Karpas-422 (cell line): ENCODE data around the gene NLRP12. TPM values are rescaled to one million over a fixed set of nuclear protein-coding genes. Genes with fewer than 3 reads are reported as not detected.

ENCODE experiments used
- DNase-seq: peaks from one replicate; pipeline ENCODE4 v3.0.0-alpha.2; 2015
- H2AFZ ChIP-seq: fragments of 200-600 bp; sonication (generic); 2 replicates; pipeline ENCODE4 v1.6.1; 2014; ENCODE audit warnings: antibody characterized with exemption, low read length, mixed read lengths
- H3K27ac ChIP-seq: fragments of 200-600 bp; sonication (generic); 2 replicates; pipeline ENCODE4 v1.5.1; 2014; ENCODE audit warnings: mild to moderate bottlenecking, low read length, moderate library complexity
- H3K27me3 ChIP-seq: fragments of 200-600 bp; sonication (generic); 2 replicates; pipeline ENCODE4 v1.6.1; 2014; ENCODE audit warnings: low read length, mixed read lengths
- H3K36me3 ChIP-seq: fragments of 200-600 bp; sonication (generic); 2 replicates; pipeline ENCODE4 v1.6.1; 2014; ENCODE audit warnings: low read length, mixed read lengths; ENCODE audit not compliant: insufficient read depth
- H3K4me1 ChIP-seq: fragments of 200-600 bp; sonication (generic); 2 replicates; pipeline ENCODE4 v1.6.1; 2014; ENCODE audit warnings: mild to moderate bottlenecking, low read length, mixed read lengths
- H3K4me2 ChIP-seq: fragments of 200-600 bp; sonication (generic); 2 replicates; pipeline ENCODE4 v1.6.1; 2014; ENCODE audit warnings: low read length, low read depth, mild to moderate bottlenecking; ENCODE audit not compliant: poor library complexity, severe bottlenecking
- H3K4me3 ChIP-seq: fragments of 200-600 bp; sonication (generic); 2 replicates; pipeline ENCODE4 v1.5.1; 2014; ENCODE audit warnings: mild to moderate bottlenecking, antibody characterized with exemption, low read length, mixed read lengths
- H3K79me2 ChIP-seq: fragments of 200-600 bp; sonication (generic); 2 replicates; pipeline ENCODE4 v1.6.1; 2014; ENCODE audit warnings: mild to moderate bottlenecking, low read length, mixed read lengths
- H3K9ac ChIP-seq: fragments of 200-600 bp; sonication (generic); 2 replicates; pipeline ENCODE4 v1.6.0; 2014; ENCODE audit warnings: low read length
- H3K9me2 ChIP-seq: fragments of 200-600 bp; sonication (generic), shearing (Covaris generic); replicated peaks from 2 replicates; pipeline ENCODE4 v1.6.0; 2014; ENCODE audit warnings: mild to moderate bottlenecking, low read length, moderate library complexity; ENCODE audit not compliant: insufficient read depth
- H3K9me3 ChIP-seq: fragments of 300-700, 200-600 bp; sonication (generic); 2 replicates; pipeline ENCODE4 v1.6.1; 2014; ENCODE audit warnings: low read length, mixed read lengths
- H4K20me1 ChIP-seq: fragments of 200-600 bp; sonication (generic); 2 replicates; pipeline ENCODE4 v1.6.1; 2014; ENCODE audit warnings: mild to moderate bottlenecking, antibody characterized with exemption, low read length, low read depth; ENCODE audit not compliant: insufficient read depth
- total RNA-seq: library from RNA; depleted of rRNA; stranded (reverse); fragments of >200 nt; shearing (Covaris generic); gene quantifications from 2 replicates; pipeline ENCODE4 v1.2.3, GENCODE V29; 2014; ENCODE audit warnings: low replicate concordance

NLRP12 gene
- total RNA-seq, 1 experiment from 2014 or later = not detected

DNA sequence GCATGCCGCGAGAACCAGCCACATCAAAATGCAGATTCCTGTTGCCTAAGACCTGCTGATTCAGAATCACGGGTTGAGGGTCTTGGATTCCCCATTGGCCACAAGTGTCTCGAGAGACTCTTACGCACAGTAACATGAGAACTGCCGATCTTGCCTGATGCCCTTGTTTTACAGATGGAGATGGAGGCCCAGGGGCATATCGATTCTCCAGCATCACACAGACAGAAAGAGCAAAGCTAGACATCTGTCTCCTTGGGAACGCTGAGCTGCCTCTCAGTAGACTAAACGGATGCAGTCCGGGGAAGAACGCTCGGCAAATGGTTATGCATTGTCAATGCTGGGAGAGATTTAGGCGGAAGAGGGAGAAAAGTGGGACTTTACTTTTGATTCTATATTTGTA, 5.4 kb downstream of the NLRP12 start:
- no peaks in the 10 kb centered on the region for H3K27me3 ChIP-seq
- H3K4me3 ChIP-seq = no peak overlapping the region
- no peaks in the 10 kb centered on the region for H3K79me2 ChIP-seq
- H3K9me3 ChIP-seq = no peaks in the 10 kb centered on the region
- H3K9ac ChIP-seq = no peak overlapping the region
- H3K4me2 ChIP-seq = no peak overlapping the region
- DNase-seq = no peak
- no peaks in the 10 kb centered on the region for H3K4me1 ChIP-seq
- no peaks in the 10 kb centered on the region for H3K9me2 ChIP-seq
- H2AFZ ChIP-seq = no peak overlapping the region
- H3K27ac ChIP-seq = no peak overlapping the region
- no peaks in the 10 kb centered on the region for H3K36me3 ChIP-seq
- H4K20me1 ChIP-seq = no peaks in the 10 kb centered on the region

DNA sequence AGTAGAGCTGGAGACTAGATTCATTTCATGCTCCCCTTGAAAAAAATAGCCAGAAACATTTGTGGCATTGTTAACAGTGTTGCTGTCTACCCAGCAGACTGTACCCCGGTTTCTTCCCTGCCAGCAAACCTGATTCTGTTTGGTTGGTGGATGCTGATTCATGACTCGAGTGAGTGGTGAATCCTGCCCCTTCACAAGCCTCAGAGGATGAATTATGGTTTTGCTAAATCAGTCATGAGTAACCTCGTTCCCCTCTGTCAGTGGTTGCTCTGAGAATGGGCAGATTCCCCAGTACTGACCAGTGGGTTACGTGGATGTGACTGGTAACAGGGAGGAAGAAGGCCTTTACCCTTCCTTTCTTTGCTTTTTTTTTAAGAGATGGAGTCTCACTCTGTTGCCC, 10.1 kb downstream of the NLRP12 start:
- no peak overlapping the region for H3K9ac ChIP-seq
- H3K36me3 ChIP-seq = no peaks in the 10 kb centered on the region
- no peaks in the 10 kb centered on the region for H4K20me1 ChIP-seq
- no peaks in the 10 kb centered on the region for H3K27me3 ChIP-seq
- no peak overlapping the region for H3K4me3 ChIP-seq
- no peaks in the 10 kb centered on the region for H3K4me1 ChIP-seq
- H2AFZ ChIP-seq = no peak overlapping the region
- DNase-seq = no peak
- H3K4me2 ChIP-seq = no peak overlapping the region
- H3K27ac ChIP-seq = no peak overlapping the region
- H3K9me2 ChIP-seq = no peaks in the 10 kb centered on the region
- no peaks in the 10 kb centered on the region for H3K9me3 ChIP-seq
- H3K79me2 ChIP-seq = no peaks in the 10 kb centered on the region

DNA sequence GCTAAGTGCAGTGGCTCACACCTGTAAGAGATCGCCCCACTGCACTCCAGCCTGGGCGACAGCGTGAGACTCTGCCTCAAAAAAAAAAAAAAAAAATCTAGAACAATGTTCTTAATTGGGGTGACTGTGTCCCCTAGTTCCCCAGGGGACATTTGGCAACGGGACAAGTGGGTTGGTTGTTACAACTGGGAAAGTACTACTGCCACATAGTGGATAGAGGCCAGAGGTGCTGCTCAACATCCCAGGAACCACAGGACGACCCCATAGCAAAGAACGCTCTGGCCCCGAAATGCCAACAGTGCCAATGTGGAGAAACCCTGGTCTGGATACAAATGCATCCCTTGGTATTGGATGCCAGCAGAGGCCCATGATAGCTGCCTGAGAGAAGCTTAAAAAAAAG, 11.8 kb downstream of the NLRP12 start:
- no peak overlapping the region for H3K9ac ChIP-seq
- H3K4me2 ChIP-seq = no peak overlapping the region
- H3K9me2 ChIP-seq = no peaks in the 10 kb centered on the region
- H3K79me2 ChIP-seq = no peaks in the 10 kb centered on the region
- H3K4me1 ChIP-seq = no peaks in the 10 kb centered on the region
- no peaks in the 10 kb centered on the region for H3K27me3 ChIP-seq
- H4K20me1 ChIP-seq = no peaks in the 10 kb centered on the region
- no peaks in the 10 kb centered on the region for H3K36me3 ChIP-seq
- no peak overlapping the region for H3K27ac ChIP-seq
- no peaks in the 10 kb centered on the region for H3K9me3 ChIP-seq
- H2AFZ ChIP-seq = no peak overlapping the region
- peak; percentile 50 for DNase-seq
- no peak overlapping the region for H3K4me3 ChIP-seq

DNA sequence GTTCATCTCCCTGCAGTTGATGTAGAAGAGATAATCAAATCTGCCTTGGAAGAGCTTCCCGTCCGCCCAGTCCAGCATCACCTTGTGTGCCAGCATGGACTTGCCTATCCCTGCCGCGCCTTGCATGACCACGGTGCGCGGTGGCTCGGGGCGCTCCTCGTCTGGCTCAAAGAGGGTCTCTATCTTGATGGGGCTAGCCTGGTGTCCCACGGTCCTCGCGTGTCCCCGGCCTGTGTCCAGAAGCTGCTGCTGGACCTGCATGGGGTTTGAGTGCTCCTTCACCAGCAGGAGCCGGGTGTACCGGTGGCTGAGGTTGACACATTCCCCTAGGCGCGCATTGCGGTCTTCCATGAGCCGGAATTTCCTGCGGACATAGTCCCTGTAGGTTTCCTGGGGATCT, 13.2 kb downstream of the NLRP12 start:
- no peaks in the 10 kb centered on the region for H3K79me2 ChIP-seq
- H3K4me3 ChIP-seq = no peak overlapping the region
- no peak overlapping the region for H2AFZ ChIP-seq
- H3K4me1 ChIP-seq = no peaks in the 10 kb centered on the region
- no peak overlapping the region for H3K4me2 ChIP-seq
- DNase-seq = no peak
- H3K36me3 ChIP-seq = no peaks in the 10 kb centered on the region
- no peak overlapping the region for H3K9ac ChIP-seq
- H4K20me1 ChIP-seq = no peaks in the 10 kb centered on the region
- H3K9me3 ChIP-seq = no peaks in the 10 kb centered on the region
- no peaks in the 10 kb centered on the region for H3K9me2 ChIP-seq
- no peaks in the 10 kb centered on the region for H3K27me3 ChIP-seq
- H3K27ac ChIP-seq = no peak overlapping the region

DNA sequence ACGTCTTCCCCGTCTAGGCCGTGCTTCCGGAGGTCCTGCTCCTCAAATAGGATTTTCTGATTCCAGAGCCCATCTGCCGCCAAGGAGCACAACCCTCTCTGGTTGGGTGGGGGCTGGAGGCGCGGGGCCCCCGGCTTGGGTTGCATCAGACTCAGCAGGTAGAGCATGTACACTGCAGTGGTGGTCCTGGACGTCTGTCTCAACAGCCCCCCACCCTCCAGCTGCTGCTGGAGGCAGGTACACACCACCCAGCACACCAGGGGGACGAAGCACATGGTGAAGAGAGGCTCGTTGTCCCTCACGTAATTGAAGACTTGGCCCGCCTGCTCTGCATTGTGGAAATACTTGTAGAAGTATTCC, 13.9 kb downstream of the NLRP12 start:
- H4K20me1 ChIP-seq = no peaks in the 10 kb centered on the region
- no peaks in the 10 kb centered on the region for H3K36me3 ChIP-seq
- H3K9ac ChIP-seq = no peak overlapping the region
- no peaks in the 10 kb centered on the region for H3K9me3 ChIP-seq
- no peak overlapping the region for H3K4me2 ChIP-seq
- no peak overlapping the region for H3K27ac ChIP-seq
- no peaks in the 10 kb centered on the region for H3K79me2 ChIP-seq
- H3K27me3 ChIP-seq = no peaks in the 10 kb centered on the region
- no peak overlapping the region for H3K4me3 ChIP-seq
- H2AFZ ChIP-seq = no peak overlapping the region
- DNase-seq = no peak
- no peaks in the 10 kb centered on the region for H3K9me2 ChIP-seq
- H3K4me1 ChIP-seq = no peaks in the 10 kb centered on the region

DNA sequence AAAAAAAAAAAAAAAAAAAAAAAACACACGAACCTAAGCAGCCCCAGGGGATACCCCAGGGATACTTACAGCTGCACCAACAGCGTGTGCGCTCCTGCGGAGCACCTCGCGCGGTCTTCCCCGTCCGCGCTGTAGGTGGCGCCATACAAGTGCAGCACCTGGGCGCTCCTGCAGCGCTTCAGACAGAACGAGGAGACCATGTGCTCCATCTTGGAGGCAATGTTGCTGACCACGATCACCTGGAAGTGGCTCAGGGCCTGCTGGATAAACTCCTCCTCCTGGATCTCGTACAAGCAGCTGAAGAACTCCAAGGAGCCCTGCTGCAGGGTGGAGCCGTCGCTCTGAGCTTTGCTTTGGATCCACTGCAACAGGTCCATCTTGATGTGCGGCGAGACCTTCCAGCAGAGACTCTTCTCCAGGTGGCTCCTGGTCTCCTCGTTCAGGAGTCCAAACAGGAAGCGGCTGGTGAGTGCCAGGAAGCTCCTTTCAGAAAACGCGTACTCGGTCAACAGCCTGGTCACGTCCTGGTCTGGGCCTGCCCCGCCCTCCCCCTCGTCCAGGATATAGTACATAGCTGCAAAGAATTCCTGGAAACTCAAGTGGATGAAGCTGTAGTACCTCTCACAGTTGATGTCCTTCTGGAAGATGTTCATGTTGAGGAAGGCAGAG, 14.5 kb downstream of the NLRP12 start:
- Histone ChIP-seq H3K9me2 (no peaks in the 10 kb centered on the region), H3K4me2 (no peak overlapping the region), H3K9ac (no peak overlapping the region), H3K79me2 (no peaks in the 10 kb centered on the region), H3K27ac (no peak overlapping the region), H3K4me3 (no peak overlapping the region), H3K4me1 (no peaks in the 10 kb centered on the region), H2AFZ (no peak overlapping the region), H3K9me3 (no peaks in the 10 kb centered on the region), H3K36me3 (no peaks in the 10 kb centered on the region), H3K27me3 (no peaks in the 10 kb centered on the region), H4K20me1 (no peaks in the 10 kb centered on the region)
- no peak for DNase-seq

DNA sequence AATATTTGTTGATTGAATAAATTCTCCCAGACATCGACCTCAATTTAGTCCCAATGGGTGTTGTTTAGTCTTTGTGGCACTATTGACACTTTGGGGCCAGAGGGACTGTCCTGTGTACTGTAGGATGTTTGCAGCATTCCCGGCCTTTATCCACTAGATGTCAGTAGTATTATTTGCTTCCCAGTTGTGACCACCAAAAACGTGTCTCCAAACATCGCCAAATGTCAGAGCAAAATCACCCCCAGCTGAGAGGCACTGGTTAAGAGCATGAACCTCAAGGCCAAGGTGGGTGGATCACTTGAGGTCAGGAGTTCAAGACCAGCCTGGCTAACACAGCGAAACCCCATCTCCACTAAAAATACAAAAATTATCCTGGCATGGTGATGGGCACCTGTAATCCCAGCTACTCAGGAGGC, 15.4 kb downstream of the NLRP12 start:
- no peak overlapping the region for H3K4me3 ChIP-seq
- no peaks in the 10 kb centered on the region for H4K20me1 ChIP-seq
- H3K79me2 ChIP-seq = no peaks in the 10 kb centered on the region
- no peaks in the 10 kb centered on the region for H3K36me3 ChIP-seq
- H3K9me2 ChIP-seq = no peaks in the 10 kb centered on the region
- H3K4me2 ChIP-seq = no peak overlapping the region
- no peak overlapping the region for H3K9ac ChIP-seq
- H2AFZ ChIP-seq = no peak overlapping the region
- no peaks in the 10 kb centered on the region for H3K9me3 ChIP-seq
- peak; percentile 59 for DNase-seq
- H3K27me3 ChIP-seq = no peaks in the 10 kb centered on the region
- H3K27ac ChIP-seq = no peak overlapping the region
- H3K4me1 ChIP-seq = no peaks in the 10 kb centered on the region

DNA sequence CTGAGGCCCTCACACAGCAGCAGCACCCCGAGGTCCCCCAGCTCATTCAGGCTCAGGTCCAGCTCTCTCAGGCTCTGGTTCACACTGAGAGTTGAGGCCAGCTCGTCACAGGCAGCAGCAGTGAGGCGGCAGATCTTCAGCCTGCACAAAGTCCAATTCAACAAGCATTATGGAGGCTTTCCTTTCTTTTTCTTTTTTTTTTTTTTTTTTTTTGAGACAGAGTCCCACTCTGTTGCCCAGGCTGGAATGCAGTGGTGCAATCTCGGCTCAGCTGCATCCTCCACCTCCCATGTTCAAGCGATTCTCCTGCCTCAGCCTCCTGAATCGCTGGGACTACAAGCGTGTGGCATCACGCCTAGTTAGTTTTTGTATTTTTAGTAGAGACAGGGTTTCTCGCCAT, 22.9 kb downstream of the NLRP12 start:
- no peaks in the 10 kb centered on the region for H3K4me1 ChIP-seq
- H3K9me3 ChIP-seq = no peaks in the 10 kb centered on the region
- DNase-seq = no peak
- H3K9ac ChIP-seq = no peak overlapping the region
- H3K79me2 ChIP-seq = no peaks in the 10 kb centered on the region
- H3K4me3 ChIP-seq = no peak overlapping the region
- no peak overlapping the region for H3K4me2 ChIP-seq
- H4K20me1 ChIP-seq = no peaks in the 10 kb centered on the region
- no peaks in the 10 kb centered on the region for H3K9me2 ChIP-seq
- no peak overlapping the region for H3K27ac ChIP-seq
- H3K36me3 ChIP-seq = no peaks in the 10 kb centered on the region
- no peak overlapping the region for H2AFZ ChIP-seq
- H3K27me3 ChIP-seq = no peaks in the 10 kb centered on the region

DNA sequence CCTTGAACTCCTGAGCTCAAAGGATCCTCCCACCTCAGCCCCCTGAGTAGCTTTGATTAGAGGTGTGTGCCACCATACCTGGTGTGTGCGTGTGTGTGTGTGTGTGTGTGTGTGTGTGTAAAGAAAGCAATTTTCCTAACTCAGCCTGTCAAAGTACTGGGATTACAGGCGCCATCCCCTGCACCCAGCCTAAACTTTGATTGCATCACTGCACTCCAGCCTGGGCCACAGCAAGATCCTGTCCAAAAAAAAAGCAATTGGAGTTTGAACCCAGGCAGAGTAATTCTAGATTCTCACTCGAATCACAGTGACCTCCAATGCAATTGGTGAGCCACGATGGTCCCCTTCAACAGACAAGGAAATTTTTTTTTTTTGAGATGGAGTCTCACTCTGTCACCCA, 29.1 kb downstream of the NLRP12 start:
- H3K9ac ChIP-seq = no peak overlapping the region
- no peaks in the 10 kb centered on the region for H3K79me2 ChIP-seq
- no peaks in the 10 kb centered on the region for H3K36me3 ChIP-seq
- H3K27ac ChIP-seq = no peak overlapping the region
- no peaks in the 10 kb centered on the region for H3K27me3 ChIP-seq
- DNase-seq = no peak
- no peak overlapping the region for H3K4me2 ChIP-seq
- no peak overlapping the region for H3K4me3 ChIP-seq
- H3K9me2 ChIP-seq = no peaks in the 10 kb centered on the region
- no peaks in the 10 kb centered on the region; the same call in 1 of the 2 replicates for H4K20me1 ChIP-seq
- no peaks in the 10 kb centered on the region for H3K9me3 ChIP-seq
- H3K4me1 ChIP-seq = no peaks in the 10 kb centered on the region
- H2AFZ ChIP-seq = no peak overlapping the region
